Spleen (tissue), 7 donors: ENCODE results near the gene FAM120B.

Source experiments
- POLR2AphosphoS5 ChIP-seq, 3 donors: sonication (generic); formaldehyde crosslinking; IDR thresholded peaks; one replicate each; pipeline ENCODE4 v1.5.1; 2017; ENCODE audit warnings: antibody characterized with exemption in 3 of 3
- TF ChIP-seq, protein P1 (sequence below), 11 experiments: fragments of 200-600 bp in 7 of 11; fragments of 450-650 bp in 4 of 11; sonication (generic) in 4 of 11; IDR thresholded peaks in 8 of 11; conservative IDR thresholded peaks in 3 of 11; 1 replicate in 7 of 11; 2 replicates in 4 of 11; pipeline versions ENCODE4 v1.4.0 to v1.8.0; 2016 to 2021; ENCODE audit warnings: antibody characterized with exemption in 11 of 11, inconsistent platforms in 4 of 11, mild to moderate bottlenecking in 1 of 11
- donor health status: DM: no; HTN: no; CAD: no; lungs with moderate emphysema.
- donor health status: DM: no; HTN: no; CAD: no.
- donor health status: DM: no; HTN: no; CAD: no.

- TF ChIP-seq, protein P1, sequence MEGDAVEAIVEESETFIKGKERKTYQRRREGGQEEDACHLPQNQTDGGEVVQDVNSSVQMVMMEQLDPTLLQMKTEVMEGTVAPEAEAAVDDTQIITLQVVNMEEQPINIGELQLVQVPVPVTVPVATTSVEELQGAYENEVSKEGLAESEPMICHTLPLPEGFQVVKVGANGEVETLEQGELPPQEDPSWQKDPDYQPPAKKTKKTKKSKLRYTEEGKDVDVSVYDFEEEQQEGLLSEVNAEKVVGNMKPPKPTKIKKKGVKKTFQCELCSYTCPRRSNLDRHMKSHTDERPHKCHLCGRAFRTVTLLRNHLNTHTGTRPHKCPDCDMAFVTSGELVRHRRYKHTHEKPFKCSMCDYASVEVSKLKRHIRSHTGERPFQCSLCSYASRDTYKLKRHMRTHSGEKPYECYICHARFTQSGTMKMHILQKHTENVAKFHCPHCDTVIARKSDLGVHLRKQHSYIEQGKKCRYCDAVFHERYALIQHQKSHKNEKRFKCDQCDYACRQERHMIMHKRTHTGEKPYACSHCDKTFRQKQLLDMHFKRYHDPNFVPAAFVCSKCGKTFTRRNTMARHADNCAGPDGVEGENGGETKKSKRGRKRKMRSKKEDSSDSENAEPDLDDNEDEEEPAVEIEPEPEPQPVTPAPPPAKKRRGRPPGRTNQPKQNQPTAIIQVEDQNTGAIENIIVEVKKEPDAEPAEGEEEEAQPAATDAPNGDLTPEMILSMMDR (IDR thresholded peaks at IDR 0.05 in 8 of 11, conservative IDR thresholded peaks at IDR 0.05 in 3 of 11) = no peak
- no peak for TF ChIP-seq POLR2AphosphoS5 (IDR thresholded peaks at IDR 0.05)
Observed at GRCh38 chr6:170451762-170452651, 145.4 kb downstream of the FAM120B start.
